Transverse colon (tissue), 3 donors: ENCODE measurements around the gene ZNF740.

ENCODE experiments used
- CTCF ChIP-seq, 5 experiments: fragments of 200-600 bp in 3 of 5; fragments of 450-650 bp in 2 of 5; sonication (generic) in 3 of 5; IDR thresholded peaks; 1 replicate in 2 of 5; 2 replicates in 3 of 5; pipeline ENCODE4 v1.5.1; 2016 to 2017; ENCODE audit warnings: antibody characterized with exemption in 5 of 5, inconsistent platforms in 3 of 5, mild to moderate bottlenecking in 2 of 5, moderate library complexity in 1 of 5
- EP300 ChIP-seq: sonication (generic); formaldehyde crosslinking; IDR thresholded peaks from one replicate; pipeline ENCODE4 v1.6.1; 2017; ENCODE audit warnings: antibody characterized with exemption, low read depth
- POLR2A ChIP-seq: fragments of 450-650 bp; IDR thresholded peaks from one replicate; pipeline ENCODE4 v1.6.1; 2016; ENCODE audit warnings: antibody characterized with exemption, mild to moderate bottlenecking, moderate library complexity

DNA sequence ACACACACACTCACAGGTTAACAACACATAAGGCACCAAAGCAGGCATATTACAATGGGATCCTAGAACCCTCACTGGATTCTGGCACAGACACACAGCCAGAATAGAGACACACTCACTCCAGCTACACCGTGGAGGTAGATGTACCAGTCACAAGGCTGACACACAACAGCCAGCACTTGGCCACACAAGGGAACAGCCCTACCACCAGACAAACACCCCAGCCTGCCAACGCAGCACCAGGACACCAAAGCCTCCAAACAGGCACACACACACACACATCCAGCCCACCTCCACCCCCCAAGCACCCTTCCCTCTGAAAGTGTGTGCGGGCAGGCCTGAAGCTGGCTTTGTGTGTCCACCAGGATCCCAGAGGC, 37.4 kb downstream of the ZNF740 start:
- no peak for TF ChIP-seq EP300
- TF ChIP-seq CTCF (IDR thresholded peaks at IDR 0.05): no peak
- TF ChIP-seq POLR2A: no peak
